NCI-H2029 (cell line): ENCODE results near the gene CH25H.

Source experiments
- DNase-seq: peaks from one replicate; lab custom pipeline; 2025; lab: John Stamatoyannopoulos, UW

CH25H gene

GRCh38 chr10:89156161-89156835 is 50.8 kb downstream of the CH25H start:
- no peak for DNase-seq
